ENCODE measurements around the gene MATK. TPM values are rescaled to one million over a fixed set of nuclear protein-coding genes. Genes with fewer than 3 reads are reported as not detected.

MATK gene
- total RNA-seq, 1 experiment from 2014 or later = 28.3 TPM

- Mint-ChIP-seq H3K27ac (no peak overlapping the region), H3K4me1 (no peaks in the 10 kb centered on the region), H3K9me3 (no peaks in the 10 kb centered on the region), H3K4me3 (no peak overlapping the region), H3K27me3 (ENCODE audit: low read depth) (no peaks in the 10 kb centered on the region), H3K36me3 (peaks cover 18% of the 10 kb centered on the region)
- DNase-seq (ENCODE audit: low spot score) (no peak), ATAC-seq (no peak)
- CTCF ChIA-PET = interaction anchor here (0.5 to 1.5 kb wide), 3 partner anchors 11 to 312 kb away, joined by 3 to 4 read pairs (median 3); partner anchors contain the start of gene MRPL54
- POLR2A ChIA-PET = no interaction called here
- TF ChIP-seq SP1 (CRISPR knock-in tag; conservative IDR thresholded peaks at IDR 0.05) = no peak
- no peak for TF ChIP-seq ATF6 (CRISPR knock-in tag; IDR thresholded peaks at IDR 0.05)
- TF ChIP-seq, protein P1, sequence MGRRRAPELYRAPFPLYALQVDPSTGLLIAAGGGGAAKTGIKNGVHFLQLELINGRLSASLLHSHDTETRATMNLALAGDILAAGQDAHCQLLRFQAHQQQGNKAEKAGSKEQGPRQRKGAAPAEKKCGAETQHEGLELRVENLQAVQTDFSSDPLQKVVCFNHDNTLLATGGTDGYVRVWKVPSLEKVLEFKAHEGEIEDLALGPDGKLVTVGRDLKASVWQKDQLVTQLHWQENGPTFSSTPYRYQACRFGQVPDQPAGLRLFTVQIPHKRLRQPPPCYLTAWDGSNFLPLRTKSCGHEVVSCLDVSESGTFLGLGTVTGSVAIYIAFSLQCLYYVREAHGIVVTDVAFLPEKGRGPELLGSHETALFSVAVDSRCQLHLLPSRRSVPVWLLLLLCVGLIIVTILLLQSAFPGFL (CRISPR knock-in tag; IDR thresholded peaks at IDR 0.05; ENCODE audit: borderline replicate concordance) = no peak
- TF ChIP-seq SOX15 (CRISPR knock-in tag; IDR thresholded peaks at IDR 0.05) = no peak
- no peak for TF ChIP-seq CREB1 (CRISPR knock-in tag; IDR thresholded peaks at IDR 0.05)
Measured at GRCh38 chr19:3751236-3751635, 34.9 kb downstream of the MATK start.

GRCh38 chr19:3750211-3750610 lies 36.0 kb downstream of the MATK start:
- POLR2A ChIA-PET = no interaction called here
- ATAC-seq = no peak
- H3K27me3 Mint-ChIP-seq (ENCODE audit: low read depth) = no peaks in the 10 kb centered on the region

DNA sequence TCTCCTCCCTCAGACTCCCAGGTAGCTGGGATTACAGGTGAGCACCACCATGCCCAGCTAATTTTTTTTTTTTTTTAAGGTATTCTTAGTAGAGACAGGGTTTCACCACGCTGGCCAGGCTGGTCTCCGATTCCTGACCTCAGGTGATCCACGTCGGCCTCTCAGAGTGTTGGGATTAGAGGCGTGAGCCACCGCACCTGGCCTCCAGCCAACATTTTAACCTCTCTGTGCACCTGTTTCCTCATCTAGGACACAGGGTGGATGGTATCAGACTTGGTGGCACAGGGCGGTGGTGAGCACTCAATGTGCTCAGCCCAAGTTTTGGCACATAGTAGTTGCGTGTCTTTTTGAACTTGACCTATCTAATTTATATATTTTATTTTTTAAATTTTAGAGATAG lies 37.2 kb downstream of the MATK start:
- no peaks in the 10 kb centered on the region for H3K4me1 Mint-ChIP-seq
- H3K9me3 Mint-ChIP-seq = no peaks in the 10 kb centered on the region
- H3K27me3 Mint-ChIP-seq (ENCODE audit: low read depth) = no peaks in the 10 kb centered on the region
- ATAC-seq = no peak
- H3K36me3 Mint-ChIP-seq = peaks cover 14% of the 10 kb centered on the region
- H3K27ac Mint-ChIP-seq = no peak overlapping the region
- no peak for DNase-seq (ENCODE audit: low spot score)
- POLR2A ChIA-PET = no interaction called here
- H3K4me3 Mint-ChIP-seq = no peak overlapping the region
- CTCF ChIA-PET = interaction anchor here (0.6 to 0.7 kb wide), 2 partner anchors 110 to 125 kb away, joined by 3 read pairs; no protein-coding TSS in a partner anchor
- TF ChIP-seq NFYB (CRISPR knock-in tag; conservative IDR thresholded peaks at IDR 0.05; ENCODE audit: low read depth) = no peak
- TF ChIP-seq, protein P2, sequence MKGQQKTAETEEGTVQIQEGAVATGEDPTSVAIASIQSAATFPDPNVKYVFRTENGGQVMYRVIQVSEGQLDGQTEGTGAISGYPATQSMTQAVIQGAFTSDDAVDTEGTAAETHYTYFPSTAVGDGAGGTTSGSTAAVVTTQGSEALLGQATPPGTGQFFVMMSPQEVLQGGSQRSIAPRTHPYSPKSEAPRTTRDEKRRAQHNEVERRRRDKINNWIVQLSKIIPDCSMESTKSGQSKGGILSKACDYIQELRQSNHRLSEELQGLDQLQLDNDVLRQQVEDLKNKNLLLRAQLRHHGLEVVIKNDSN (CRISPR knock-in tag; IDR thresholded peaks at IDR 0.05) = no peak
- TF ChIP-seq, protein P3, sequence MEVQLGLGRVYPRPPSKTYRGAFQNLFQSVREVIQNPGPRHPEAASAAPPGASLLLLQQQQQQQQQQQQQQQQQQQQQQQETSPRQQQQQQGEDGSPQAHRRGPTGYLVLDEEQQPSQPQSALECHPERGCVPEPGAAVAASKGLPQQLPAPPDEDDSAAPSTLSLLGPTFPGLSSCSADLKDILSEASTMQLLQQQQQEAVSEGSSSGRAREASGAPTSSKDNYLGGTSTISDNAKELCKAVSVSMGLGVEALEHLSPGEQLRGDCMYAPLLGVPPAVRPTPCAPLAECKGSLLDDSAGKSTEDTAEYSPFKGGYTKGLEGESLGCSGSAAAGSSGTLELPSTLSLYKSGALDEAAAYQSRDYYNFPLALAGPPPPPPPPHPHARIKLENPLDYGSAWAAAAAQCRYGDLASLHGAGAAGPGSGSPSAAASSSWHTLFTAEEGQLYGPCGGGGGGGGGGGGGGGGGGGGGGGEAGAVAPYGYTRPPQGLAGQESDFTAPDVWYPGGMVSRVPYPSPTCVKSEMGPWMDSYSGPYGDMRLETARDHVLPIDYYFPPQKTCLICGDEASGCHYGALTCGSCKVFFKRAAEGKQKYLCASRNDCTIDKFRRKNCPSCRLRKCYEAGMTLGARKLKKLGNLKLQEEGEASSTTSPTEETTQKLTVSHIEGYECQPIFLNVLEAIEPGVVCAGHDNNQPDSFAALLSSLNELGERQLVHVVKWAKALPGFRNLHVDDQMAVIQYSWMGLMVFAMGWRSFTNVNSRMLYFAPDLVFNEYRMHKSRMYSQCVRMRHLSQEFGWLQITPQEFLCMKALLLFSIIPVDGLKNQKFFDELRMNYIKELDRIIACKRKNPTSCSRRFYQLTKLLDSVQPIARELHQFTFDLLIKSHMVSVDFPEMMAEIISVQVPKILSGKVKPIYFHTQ (CRISPR knock-in tag; IDR thresholded peaks at IDR 0.05) = no peak
- TF ChIP-seq, protein P4, sequence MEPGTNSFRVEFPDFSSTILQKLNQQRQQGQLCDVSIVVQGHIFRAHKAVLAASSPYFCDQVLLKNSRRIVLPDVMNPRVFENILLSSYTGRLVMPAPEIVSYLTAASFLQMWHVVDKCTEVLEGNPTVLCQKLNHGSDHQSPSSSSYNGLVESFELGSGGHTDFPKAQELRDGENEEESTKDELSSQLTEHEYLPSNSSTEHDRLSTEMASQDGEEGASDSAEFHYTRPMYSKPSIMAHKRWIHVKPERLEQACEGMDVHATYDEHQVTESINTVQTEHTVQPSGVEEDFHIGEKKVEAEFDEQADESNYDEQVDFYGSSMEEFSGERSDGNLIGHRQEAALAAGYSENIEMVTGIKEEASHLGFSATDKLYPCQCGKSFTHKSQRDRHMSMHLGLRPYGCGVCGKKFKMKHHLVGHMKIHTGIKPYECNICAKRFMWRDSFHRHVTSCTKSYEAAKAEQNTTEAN (CRISPR knock-in tag; IDR thresholded peaks at IDR 0.05) = no peak
- TF ChIP-seq ZNF416 (CRISPR knock-in tag; IDR thresholded peaks at IDR 0.05) = no peak
- no peak for TF ChIP-seq ZNF121 (CRISPR knock-in tag; IDR thresholded peaks at IDR 0.05)
- no peak for TF ChIP-seq SP1 (CRISPR knock-in tag; conservative IDR thresholded peaks at IDR 0.05)
- no peak for TF ChIP-seq ZNF232 (CRISPR knock-in tag; IDR thresholded peaks at IDR 0.05)

More at GRCh38 chr19:3750211-3750610, 36.0 kb downstream of the MATK start:
- no peak overlapping the region for H3K4me3 Mint-ChIP-seq
- CTCF ChIA-PET = no interaction called here
- H3K27ac Mint-ChIP-seq = no peak overlapping the region
- TF ChIP-seq ZNF671 (CRISPR knock-in tag; IDR thresholded peaks at IDR 0.05) = no peak
- no peak for TF ChIP-seq JUN (CRISPR knock-in tag; IDR thresholded peaks at IDR 0.05)
- no peak for TF ChIP-seq ZNF425 (CRISPR knock-in tag; conservative IDR thresholded peaks at IDR 0.05)
- TF ChIP-seq TCF7 (CRISPR knock-in tag; IDR thresholded peaks at IDR 0.05; ENCODE audit: low read depth) = no peak
- TF ChIP-seq NFE2L1 (CRISPR knock-in tag; IDR thresholded peaks at IDR 0.05) = no peak
- TF ChIP-seq FOXK1 (CRISPR knock-in tag; IDR thresholded peaks at IDR 0.05) = no peak
- no peak for TF ChIP-seq GABPB1 (CRISPR knock-in tag; IDR thresholded peaks at IDR 0.05)
- TF ChIP-seq, protein P4 (CRISPR knock-in tag; IDR thresholded peaks at IDR 0.05) = no peak
- no peak for TF ChIP-seq NFATC4 (CRISPR knock-in tag; IDR thresholded peaks at IDR 0.05)
- TF ChIP-seq, protein P2 (CRISPR knock-in tag; IDR thresholded peaks at IDR 0.05) = no peak
- no peak for TF ChIP-seq CREM (CRISPR knock-in tag; IDR thresholded peaks at IDR 0.05)
- H3K9me3 Mint-ChIP-seq = no peaks in the 10 kb centered on the region
- DNase-seq (ENCODE audit: low spot score) = no peak
- peaks cover 18% of the 10 kb centered on the region for H3K36me3 Mint-ChIP-seq
- no peaks in the 10 kb centered on the region for H3K4me1 Mint-ChIP-seq
